Esophagus squamous epithelium (tissue), 5 donors: ENCODE results near the gene CCL3. TPM values are rescaled to one million over a fixed set of nuclear protein-coding genes. Genes with fewer than 3 reads are reported as not detected.

Experiments used
- DNase-seq: peaks from one replicate; lab custom pipeline; 2025; lab: John Stamatoyannopoulos, UW
- H3K27ac ChIP-seq, 4 donors: fragments of 200-600 bp; sonication (generic); one replicate each; pipeline ENCODE4 v1.5.1; 2016 to 2019; ENCODE audit warnings: mild to moderate bottlenecking in 1 of 4
- H3K27me3 ChIP-seq, 4 donors: fragments of 200-600 bp; sonication (generic); 1 replicate in 3 of 4; 2 replicates in 1 of 4; pipeline versions ENCODE4 v1.5.1 to v1.6.0; 2017 to 2021; ENCODE audit warnings: antibody characterized with exemption in 1 of 4
- H3K36me3 ChIP-seq, 3 donors: fragments of 200-600 bp; sonication (generic); one replicate each; pipeline ENCODE4 v1.5.1; 2016 to 2019
- H3K4me1 ChIP-seq, 3 donors: fragments of 200-600 bp; sonication (generic); one replicate each; pipeline ENCODE4 v1.5.1; 2017 to 2019
- H3K4me3 ChIP-seq, 4 donors: fragments of 200-600 bp; sonication (generic); 1 replicate in 3 of 4; 2 replicates in 1 of 4; pipeline ENCODE4 v1.5.1; 2016 to 2019; ENCODE audit warnings: mild to moderate bottlenecking in 2 of 4, moderate library complexity in 1 of 4
- H3K9me3 ChIP-seq, 3 donors: fragments of 200-600 bp; sonication (generic); one replicate each; pipeline ENCODE4 v1.5.1; 2016 to 2019
- CTCF ChIP-seq, 6 experiments: fragments of 450-650 bp in 4 of 6; fragments of 200-600 bp in 2 of 6; sonication (generic) in 2 of 6; IDR thresholded peaks; one replicate each; pipeline ENCODE4 v1.5.1; 2016 to 2019; ENCODE audit warnings: antibody characterized with exemption in 6 of 6, mild to moderate bottlenecking in 4 of 6, moderate library complexity in 4 of 6
- POLR2A ChIP-seq, 4 donors: fragments of 450-650 bp; IDR thresholded peaks; one replicate each; pipeline ENCODE4 v1.6.1; 2017; ENCODE audit warnings: antibody characterized with exemption in 4 of 4, mild to moderate bottlenecking in 4 of 4, moderate library complexity in 3 of 4
- WGBS, 2 donors: methylation state at CpG; one replicate each; pipeline ENCODE4 v1.1.5; 2018; 5-methylcytosine and 5-hydroxymethylcytosine counted together
- intact Hi-C: fragments of 100-400 bp; cut with DNase I; formaldehyde crosslinking; loops from one replicate; pipeline ENCODE4 v1.15.0; 2022
- total RNA-seq, 4 donors: library from RNA; depleted of rRNA; stranded (reverse); fragments of >200 nt; gene quantifications; one replicate each; pipeline ENCODE4 v1.1.0, GENCODE V29; 2016
- donor health status: DM: yes; HTN: yes; CAD: no.

The CCL3 gene
- total RNA-seq, 4 donors from 2014 or later: 0.68 TPM; not detected in 3

- no peaks in the 10 kb centered on the region for H3K4me1 ChIP-seq
Measured at GRCh38 chr17:36132421-36132831, 42.5 kb upstream of the CCL3 start.

GRCh38 chr17:36131931-36132330 is 42.0 kb upstream of the CCL3 start:
- WGBS, 2 donors: 89 to 94% methylated on average over 3 of the region's 3 CpGs
- DNase-seq: no peak
- Histone ChIP-seq H3K4me3 (no peak overlapping the region), H3K36me3 (no peaks in the 10 kb centered on the region), H3K27me3 (peaks cover 0 to 42% (median 0%) of the 10 kb centered on the region in 4 donors), H3K4me1 (no peaks in the 10 kb centered on the region), H3K9me3 (no peaks in the 10 kb centered on the region), H3K27ac (no peak overlapping the region)
- TF ChIP-seq CTCF (IDR thresholded peaks at IDR 0.05): no peak
- no peak for TF ChIP-seq POLR2A (IDR thresholded peaks at IDR 0.05)
- intact Hi-C loops: no loop called here

More at GRCh38 chr17:36132421-36132831, 42.5 kb upstream of the CCL3 start:
- no peaks in the 10 kb centered on the region for H3K36me3 ChIP-seq
- TF ChIP-seq POLR2A (IDR thresholded peaks at IDR 0.05) (no peak), CTCF (IDR thresholded peaks at IDR 0.05) (no peak)
- no peak overlapping the region for H3K4me3 ChIP-seq
- no peaks in the 10 kb centered on the region for H3K9me3 ChIP-seq
- intact Hi-C loops: no loop called here
- no peak for DNase-seq
- WGBS, 2 donors: 16 to 68% methylated on average over 2 of the region's 2 CpGs
- H3K27ac ChIP-seq: no peak overlapping the region
- H3K27me3 ChIP-seq: peaks cover 0 to 37% (median 0%) of the 10 kb centered on the region in 4 donors

- Histone ChIP-seq H3K4me3 (no peak overlapping the region), H3K27ac (no peak overlapping the region), H3K4me1 (no peaks in the 10 kb centered on the region), H3K27me3 (peaks cover 0 to 42% (median 0%) of the 10 kb centered on the region in 4 donors), H3K36me3 (no peaks in the 10 kb centered on the region), H3K9me3 (peaks cover 0 to 1% (median 0%) of the 10 kb centered on the region in 3 donors)
- 35 to 41% methylated on average over 2 of the region's 2 CpGs for WGBS, 2 donors
- TF ChIP-seq POLR2A (IDR thresholded peaks at IDR 0.05) (no peak), CTCF (IDR thresholded peaks at IDR 0.05) (no peak)
- no peak for DNase-seq
- intact Hi-C loops: no loop called here
Measured at GRCh38 chr17:36131421-36131820, 41.5 kb upstream of the CCL3 start.

- TF ChIP-seq POLR2A (IDR thresholded peaks at IDR 0.05) (no peak), CTCF (IDR thresholded peaks at IDR 0.05) (no peak)
- intact Hi-C loops: no loop called here
- H3K36me3 ChIP-seq: no peaks in the 10 kb centered on the region
- H3K9me3 ChIP-seq: peaks cover 0 to 12% (median 3%) of the 10 kb centered on the region in 3 donors
- peaks cover 0 to 42% (median 0%) of the 10 kb centered on the region in 4 donors for H3K27me3 ChIP-seq
- H3K27ac ChIP-seq: no peak overlapping the region
- H3K4me1 ChIP-seq: no peaks in the 10 kb centered on the region
- no peak overlapping the region for H3K4me3 ChIP-seq
- DNase-seq: no peak
- 59 to 70% methylated on average over 5 of the region's 5 CpGs for WGBS, 2 donors
Measured at GRCh38 chr17:36130346-36130745, 40.4 kb upstream of the CCL3 start.

DNA sequence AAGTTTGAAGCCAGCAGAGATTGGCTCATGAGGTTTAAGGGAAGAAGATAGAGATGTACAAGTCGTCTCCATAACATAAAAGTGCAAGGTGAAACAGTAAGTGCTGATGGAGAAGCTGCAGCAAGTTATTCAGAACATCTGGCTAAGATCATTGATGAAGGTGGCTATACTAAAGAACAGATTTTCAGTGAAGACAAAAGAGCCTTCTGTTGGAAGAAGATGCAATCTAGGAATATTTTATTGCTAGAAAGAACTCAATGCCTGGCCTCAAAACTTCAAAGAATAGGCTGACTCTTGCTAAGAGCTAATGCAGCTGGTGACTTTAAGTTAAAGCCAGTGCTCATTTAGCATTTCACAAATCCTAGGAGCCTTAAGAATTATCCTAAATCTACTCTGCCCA is 39.7 kb upstream of the CCL3 start:
- TF ChIP-seq POLR2A (IDR thresholded peaks at IDR 0.05) (no peak), CTCF (IDR thresholded peaks at IDR 0.05) (no peak)
- no peak for DNase-seq
- intact Hi-C loops: no loop called here
- Histone ChIP-seq H3K36me3 (no peaks in the 10 kb centered on the region), H3K4me3 (no peak overlapping the region), H3K27me3 (peaks cover 0 to 48% (median 0%) of the 10 kb centered on the region in 4 donors), H3K9me3 (peaks cover 0 to 18% (median 5%) of the 10 kb centered on the region in 3 donors), H3K4me1 (no peaks in the 10 kb centered on the region), H3K27ac (no peak overlapping the region)
- WGBS, 2 donors: 45 to 55% methylated on average over 1 of the region's 1 CpG
